Measurements from ENCODE around the gene PPAN.

DNA sequence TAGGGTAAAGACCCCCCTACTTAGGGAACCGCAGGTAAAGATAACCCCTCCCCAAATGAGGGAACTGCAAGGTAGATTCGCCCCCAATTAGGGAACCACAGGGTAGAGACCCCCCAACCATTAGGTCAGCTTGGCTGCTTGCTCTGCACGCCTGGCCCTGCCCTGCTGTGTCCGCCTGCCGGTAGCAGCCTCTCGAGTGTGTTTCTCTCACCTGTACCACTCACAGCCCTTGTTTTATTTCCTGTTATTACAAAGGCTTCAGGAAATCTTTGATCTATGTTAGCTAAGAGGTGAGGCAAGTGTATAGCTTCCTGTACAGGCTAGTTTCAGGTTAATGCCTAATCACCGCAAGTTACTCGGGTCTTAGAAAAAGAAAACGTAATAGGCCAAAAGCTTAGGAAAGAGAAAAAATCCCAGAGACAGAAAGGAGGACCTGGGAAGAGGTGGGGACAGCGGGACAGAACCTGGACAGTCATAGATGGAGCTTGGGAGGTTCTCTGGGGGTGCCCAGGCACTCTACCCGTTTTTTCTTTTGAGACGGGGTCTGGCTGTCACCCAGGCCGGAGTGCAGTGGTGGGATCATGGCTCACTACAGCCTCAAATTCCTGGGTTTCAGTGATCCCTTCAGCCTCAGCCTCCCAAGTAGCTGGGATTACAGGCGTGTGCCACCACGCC is 36.7 kb downstream of the PPAN start:
- TF ChIP-seq, protein P1, sequence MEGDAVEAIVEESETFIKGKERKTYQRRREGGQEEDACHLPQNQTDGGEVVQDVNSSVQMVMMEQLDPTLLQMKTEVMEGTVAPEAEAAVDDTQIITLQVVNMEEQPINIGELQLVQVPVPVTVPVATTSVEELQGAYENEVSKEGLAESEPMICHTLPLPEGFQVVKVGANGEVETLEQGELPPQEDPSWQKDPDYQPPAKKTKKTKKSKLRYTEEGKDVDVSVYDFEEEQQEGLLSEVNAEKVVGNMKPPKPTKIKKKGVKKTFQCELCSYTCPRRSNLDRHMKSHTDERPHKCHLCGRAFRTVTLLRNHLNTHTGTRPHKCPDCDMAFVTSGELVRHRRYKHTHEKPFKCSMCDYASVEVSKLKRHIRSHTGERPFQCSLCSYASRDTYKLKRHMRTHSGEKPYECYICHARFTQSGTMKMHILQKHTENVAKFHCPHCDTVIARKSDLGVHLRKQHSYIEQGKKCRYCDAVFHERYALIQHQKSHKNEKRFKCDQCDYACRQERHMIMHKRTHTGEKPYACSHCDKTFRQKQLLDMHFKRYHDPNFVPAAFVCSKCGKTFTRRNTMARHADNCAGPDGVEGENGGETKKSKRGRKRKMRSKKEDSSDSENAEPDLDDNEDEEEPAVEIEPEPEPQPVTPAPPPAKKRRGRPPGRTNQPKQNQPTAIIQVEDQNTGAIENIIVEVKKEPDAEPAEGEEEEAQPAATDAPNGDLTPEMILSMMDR (conservative IDR thresholded peaks at IDR 0.05; ENCODE audit: low read depth, low read length) = no peak
- TF ChIP-seq EZH2 (IDR thresholded peaks at IDR 0.05; ENCODE audit: low read length, unreplicated experiment) (no peak), EZH2phosphoT487 (IDR thresholded peaks at IDR 0.05; ENCODE audit: borderline replicate concordance, low read length) (no peak)
